WI38 (cell line): ENCODE results near the gene RPIA.
"Not testable (repeated sequence)": the region's sequence is repeated elsewhere in the genome, so short reads cannot be mapped to it uniquely, and the experiment has no call there.

Experiments
- H3K4me3 ChIP-seq: 2 replicates; pipeline ENCODE4 v1.5.1; 2011; ENCODE audit warnings: low read depth, mild to moderate bottlenecking, control low read depth, low read length
- TF ChIP-seq, protein P1 (sequence below): IDR thresholded peaks from 2 replicates; pipeline ENCODE4 v1.5.1; 2012; ENCODE audit warnings: low read depth, mild to moderate bottlenecking, control low read depth, low read length

The RPIA gene

DNA sequence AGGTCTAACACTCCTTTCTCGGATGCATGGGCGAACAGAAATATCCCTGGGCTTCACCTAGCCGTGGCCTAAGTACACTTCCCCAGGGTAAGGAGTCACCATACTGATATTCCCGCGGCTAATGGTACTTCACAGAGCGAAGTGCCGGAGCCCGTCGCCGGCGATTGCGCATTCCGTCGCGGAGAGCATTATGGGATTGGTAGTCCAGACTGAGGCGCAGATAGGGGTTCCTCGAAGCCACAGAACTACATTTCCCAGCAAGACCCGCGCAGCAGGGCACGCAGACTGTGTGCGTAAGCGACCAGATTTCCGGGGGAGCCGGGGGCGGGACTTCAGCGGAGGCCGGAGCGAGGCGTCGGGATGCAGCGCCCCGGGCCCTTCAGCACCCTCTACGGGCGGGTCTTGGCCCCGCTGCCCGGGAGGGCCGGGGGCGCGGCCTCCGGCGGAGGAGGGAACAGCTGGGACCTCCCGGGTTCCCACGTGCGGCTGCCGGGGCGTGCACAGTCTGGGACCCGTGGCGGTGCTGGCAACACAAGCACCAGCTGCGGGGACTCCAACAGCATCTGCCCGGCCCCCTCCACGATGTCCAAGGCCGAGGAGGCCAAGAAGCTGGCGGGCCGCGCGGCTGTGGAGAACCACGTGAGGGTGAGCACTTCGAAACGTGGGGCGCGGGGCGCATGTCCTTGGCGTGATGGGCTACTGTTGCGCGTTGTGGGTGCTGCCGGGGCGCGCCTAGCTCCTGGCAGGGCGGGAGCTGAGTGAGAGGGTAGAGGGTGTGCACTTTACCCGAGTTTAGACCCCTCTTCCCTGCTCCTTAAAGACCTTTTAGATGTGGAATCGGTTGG is at the start of gene RPIA:
Gene RPIA, plus strand, starts transcription at position 335 of the 845 bp plus-strand sequence. Its CDS starts 26 bp downstream, at position 361.
- TF ChIP-seq, protein P1, sequence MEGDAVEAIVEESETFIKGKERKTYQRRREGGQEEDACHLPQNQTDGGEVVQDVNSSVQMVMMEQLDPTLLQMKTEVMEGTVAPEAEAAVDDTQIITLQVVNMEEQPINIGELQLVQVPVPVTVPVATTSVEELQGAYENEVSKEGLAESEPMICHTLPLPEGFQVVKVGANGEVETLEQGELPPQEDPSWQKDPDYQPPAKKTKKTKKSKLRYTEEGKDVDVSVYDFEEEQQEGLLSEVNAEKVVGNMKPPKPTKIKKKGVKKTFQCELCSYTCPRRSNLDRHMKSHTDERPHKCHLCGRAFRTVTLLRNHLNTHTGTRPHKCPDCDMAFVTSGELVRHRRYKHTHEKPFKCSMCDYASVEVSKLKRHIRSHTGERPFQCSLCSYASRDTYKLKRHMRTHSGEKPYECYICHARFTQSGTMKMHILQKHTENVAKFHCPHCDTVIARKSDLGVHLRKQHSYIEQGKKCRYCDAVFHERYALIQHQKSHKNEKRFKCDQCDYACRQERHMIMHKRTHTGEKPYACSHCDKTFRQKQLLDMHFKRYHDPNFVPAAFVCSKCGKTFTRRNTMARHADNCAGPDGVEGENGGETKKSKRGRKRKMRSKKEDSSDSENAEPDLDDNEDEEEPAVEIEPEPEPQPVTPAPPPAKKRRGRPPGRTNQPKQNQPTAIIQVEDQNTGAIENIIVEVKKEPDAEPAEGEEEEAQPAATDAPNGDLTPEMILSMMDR, result peak; percentile 61
- H3K4me3 ChIP-seq, result peak within 1 kb of the TSS; percentile 91

- no peak overlapping the region for H3K4me3 ChIP-seq
- TF ChIP-seq, protein P1, result no peak
These were observed 49.2 kb upstream of the RPIA start for GRCh38 chr2:88642278-88642677.

- H3K4me3 ChIP-seq, result not testable (repeated sequence)
These were observed 46.1 kb upstream of the RPIA start for GRCh38 chr2:88645291-88645882.

- TF ChIP-seq, protein P1, result no peak
These were observed 39.8 kb upstream of the RPIA start for GRCh38 chr2:88651646-88652045.

DNA sequence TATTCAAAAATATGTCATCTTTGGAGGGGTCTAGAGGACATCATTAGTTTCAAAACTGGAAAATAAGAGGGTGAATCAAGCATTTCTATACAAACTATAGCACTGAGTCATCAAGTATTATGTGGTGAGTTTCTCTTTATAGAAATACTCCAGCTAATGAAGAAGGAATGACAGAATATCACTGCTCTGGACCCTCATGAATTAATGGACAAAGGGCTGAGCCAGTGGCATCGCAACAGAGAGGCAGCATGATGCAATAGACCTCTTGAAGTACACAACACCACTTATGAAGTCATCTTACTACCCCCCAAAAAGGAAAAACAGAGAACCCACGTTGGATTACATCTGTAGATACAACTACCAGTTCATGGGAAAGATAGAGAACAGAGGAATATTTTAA is 36.8 kb upstream of the RPIA start:
- TF ChIP-seq, protein P1, result no peak
- no peak overlapping the region for H3K4me3 ChIP-seq

More at GRCh38 chr2:88651646-88652045, 39.8 kb upstream of the RPIA start:
- no peak overlapping the region for H3K4me3 ChIP-seq

GRCh38 chr2:88656690-88657089 is 34.8 kb upstream of the RPIA start:
- TF ChIP-seq, protein P1, result no peak
- H3K4me3 ChIP-seq, result no peak overlapping the region

- TF ChIP-seq, protein P1, result no peak
These were observed 34.3 kb upstream of the RPIA start for GRCh38 chr2:88657131-88657530.

More at GRCh38 chr2:88657131-88657530, 34.3 kb upstream of the RPIA start:
- no peak overlapping the region for H3K4me3 ChIP-seq
